MV-4-11 (cell line): ENCODE results near the gene MRPL54.
"Not testable (repeated sequence)": the region's sequence is repeated elsewhere in the genome, so short reads cannot be mapped to it uniquely, and the experiment has no call there.

Experiments used
- DNase-seq: peaks from one replicate; lab custom pipeline; 2025; lab: John Stamatoyannopoulos, UW

Gene MRPL54

GRCh38 chr19:3810708-3811355 lies 48.4 kb downstream of the MRPL54 start:
- DNase-seq, result no peak

- no peak for DNase-seq
Observed at GRCh38 chr19:3813473-3814392, 51.3 kb downstream of the MRPL54 start.

GRCh38 chr19:3814648-3815047 lies 52.2 kb downstream of the MRPL54 start:
- DNase-seq, result no peak

- DNase-seq, result not testable (repeated sequence)
Observed at GRCh38 chr19:3816148-3816547, 53.7 kb downstream of the MRPL54 start.

GRCh38 chr19:3816566-3817218 lies 54.2 kb downstream of the MRPL54 start:
- DNase-seq, result no peak
